Subcutaneous adipose tissue (tissue), 4 donors: ENCODE results near the gene SH2D2A. TPM values are rescaled to one million over a fixed set of nuclear protein-coding genes. Genes with fewer than 3 reads are reported as not detected.

Source experiments
- CTCF ChIP-seq: fragments of 450-650 bp; IDR thresholded peaks from one replicate; pipeline ENCODE4 v1.5.1; 2016; ENCODE audit warnings: low read depth, mild to moderate bottlenecking, control low read depth, antibody characterized with exemption, moderate library complexity
- total RNA-seq, 4 donors: library from RNA; depleted of rRNA; stranded (reverse); fragments of >200 nt; gene quantifications; one replicate each; pipeline ENCODE4 v1.1.0, GENCODE V29; 2016

Gene SH2D2A
- total RNA-seq, 4 donors from 2014 or later: 0.34 to 1.1 (median 0.71) TPM

DNA sequence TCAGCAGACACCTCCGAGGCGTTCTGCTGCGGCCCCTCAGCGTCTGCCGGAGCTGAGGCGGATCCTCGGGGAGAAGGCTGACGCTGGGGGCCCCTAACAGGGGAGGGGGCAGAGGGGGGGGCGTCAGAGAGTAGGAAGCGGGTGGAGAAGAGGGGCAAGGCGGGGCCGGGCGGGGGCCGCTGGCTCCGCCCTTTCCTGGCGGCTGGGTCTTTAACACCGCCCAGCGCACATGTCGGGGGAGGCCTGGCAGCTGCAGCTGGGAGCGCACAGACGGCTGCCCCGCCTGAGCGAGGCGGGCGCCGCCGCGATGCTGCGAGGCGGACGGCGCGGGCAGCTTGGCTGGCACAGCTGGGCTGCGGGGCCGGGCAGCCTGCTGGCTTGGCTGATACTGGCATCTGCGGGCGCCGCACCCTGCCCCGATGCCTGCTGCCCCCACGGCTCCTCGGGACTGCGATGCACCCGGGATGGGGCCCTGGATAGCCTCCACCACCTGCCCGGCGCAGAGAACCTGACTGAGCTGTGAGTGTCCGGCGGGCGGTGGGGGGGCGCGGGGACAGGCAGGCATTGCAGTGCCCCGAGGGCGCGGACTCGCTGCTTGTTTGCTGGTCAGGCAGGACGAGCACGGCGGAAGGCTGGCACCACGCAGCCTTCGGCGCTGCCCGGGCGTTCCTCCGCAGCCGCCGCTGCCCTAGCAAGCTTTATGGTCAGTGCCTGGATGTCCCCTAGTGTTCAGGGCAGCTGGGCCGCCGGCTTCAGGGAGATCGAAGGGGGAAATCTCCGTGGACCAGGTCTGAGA lies 44.2 kb upstream of the SH2D2A start, which contains the start of gene NTRK1:
Gene NTRK1 (plus strand): TSS at position 238 of the 796 bp plus-strand sequence. CDS start 70 bp downstream, at position 308.
- no peak for TF ChIP-seq CTCF

GRCh38 chr1:156860113-156860627 lies 43.5 kb upstream of the SH2D2A start:
- TF ChIP-seq CTCF: no peak

DNA sequence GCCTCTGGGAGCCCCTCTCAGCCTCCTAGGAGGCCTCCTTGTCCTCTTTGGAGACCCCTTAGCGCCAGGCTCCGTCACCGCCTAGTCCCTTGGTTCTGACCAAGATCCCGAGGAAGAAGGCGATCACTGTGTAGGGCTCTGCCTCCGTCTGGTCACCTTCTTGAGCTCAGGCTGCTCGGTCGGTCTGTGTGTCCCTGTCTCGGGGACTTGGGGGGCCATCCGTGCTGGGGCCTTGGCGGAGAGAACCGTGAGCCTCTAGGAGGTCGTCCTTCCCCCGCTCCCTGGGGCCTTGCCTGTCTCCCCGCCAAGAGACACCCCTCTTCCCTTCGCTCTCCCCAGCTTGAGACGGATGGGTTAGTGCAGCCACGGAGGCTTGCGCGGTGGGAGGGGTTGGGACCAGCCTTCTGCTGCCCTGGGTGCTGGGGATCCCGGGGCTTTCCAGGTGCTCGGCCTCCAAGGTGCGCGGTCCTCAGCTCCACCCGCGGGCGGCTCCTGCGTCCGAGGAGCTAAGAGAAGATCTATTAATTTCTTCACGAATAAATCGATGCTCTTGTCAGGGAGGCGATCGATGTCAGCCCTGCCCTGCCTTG lies 43.0 kb upstream of the SH2D2A start:
- TF ChIP-seq CTCF: no peak

DNA sequence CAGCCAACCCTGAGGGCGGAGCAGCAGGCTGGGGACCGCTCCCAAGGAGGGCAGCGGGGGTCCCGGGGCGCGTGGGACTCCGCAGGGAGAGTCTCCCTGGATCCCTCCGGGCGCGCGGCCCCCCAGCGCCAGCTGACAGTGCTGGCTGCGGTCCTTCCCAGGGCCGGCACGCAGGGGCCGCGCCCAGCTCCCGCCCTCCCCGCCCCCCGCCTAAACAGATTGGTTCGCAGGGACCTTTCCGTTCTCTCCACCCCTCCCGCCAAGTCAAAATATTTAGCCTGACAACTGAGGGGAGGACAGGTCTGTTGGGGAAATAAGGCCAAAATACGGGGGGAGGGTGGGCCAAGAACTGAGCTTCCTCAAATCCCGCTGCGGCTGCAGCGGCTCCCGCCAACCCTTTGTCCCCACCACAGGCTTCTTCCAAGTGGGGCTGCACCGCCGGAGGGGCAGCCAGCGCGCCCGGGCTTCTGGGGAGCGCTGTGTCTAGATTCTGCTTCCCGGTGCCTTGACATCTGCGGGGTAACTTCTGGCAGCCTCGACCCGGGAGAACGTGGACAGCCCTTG lies 42.4 kb upstream of the SH2D2A start, which contains the start of gene INSRR:
Gene INSRR (minus strand): TSS at position 159 of the 564 bp plus-strand sequence. CDS start 496 bp downstream, outside the sequence.
- no peak for TF ChIP-seq CTCF

DNA sequence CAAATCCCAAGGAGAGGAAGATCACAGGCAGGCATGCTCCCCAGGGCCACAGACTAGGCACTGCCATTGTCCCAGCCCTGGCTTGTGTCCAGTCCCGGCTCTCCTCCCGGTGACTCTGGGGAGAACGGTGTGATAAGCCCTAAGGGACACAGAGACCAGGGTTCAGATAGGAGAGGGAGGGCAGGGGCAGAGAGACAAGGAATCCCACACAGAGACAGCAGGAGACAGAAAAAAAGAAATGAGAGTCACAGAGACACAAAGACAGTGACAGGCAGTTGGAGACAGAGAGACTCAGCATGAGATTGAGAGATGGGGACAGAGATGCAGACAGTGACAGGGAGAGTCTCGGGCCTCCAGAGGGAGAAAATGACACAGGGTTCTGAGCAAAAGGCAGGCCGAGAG lies 41.9 kb upstream of the SH2D2A start:
- no peak for TF ChIP-seq CTCF

- TF ChIP-seq CTCF: no peak
These were observed 40.9 kb upstream of the SH2D2A start for GRCh38 chr1:156857532-156857931.

GRCh38 chr1:156856282-156856785 lies 39.7 kb upstream of the SH2D2A start:
- TF ChIP-seq CTCF: no peak
